Activated naive CD4-positive, alpha-beta T cell treated with anti-CD3 and anti-CD28 coated beads, Interleukin-2, amount 50 U/mL, for 72 hours (primary cell): ENCODE results near the gene TPRG1L. TPM values are rescaled to one million over a fixed set of nuclear protein-coding genes. Genes with fewer than 3 reads are reported as not detected.

Experiments used
- ATAC-seq, 2 donors: fragments of 150-1000 bp; cut with Tn5 transposase; 2 replicates each; pipeline ENCODE4 v1.10.0; 2021; ENCODE audit warnings: mild to moderate bottlenecking in 2 of 2, moderate library complexity in 2 of 2
- DNase-seq, 2 donors: peaks; one replicate each; pipeline ENCODE4 v3.0.0; 2021 to 2022; ENCODE audit warnings: low spot score in 2 of 2
- H3K27ac Mint-ChIP-seq, 2 donors: one replicate each; pipeline ENCODE4 v1.8.0; 2022; ENCODE audit warnings: mild to moderate bottlenecking in 2 of 2, mixed read lengths in 2 of 2
- H3K36me3 Mint-ChIP-seq, 2 donors: one replicate each; pipeline ENCODE4 v1.8.0; 2022; ENCODE audit warnings: mixed read lengths in 2 of 2
- H3K9me3 Mint-ChIP-seq, 2 donors: one replicate each; pipeline ENCODE4 v1.8.0; 2022; ENCODE audit warnings: mixed read lengths in 2 of 2
- total RNA-seq, 2 donors: library from RNA; stranded (reverse); gene quantifications; one replicate each; pipeline ENCODE4 v1.2.3, GENCODE V29; 2022

TPRG1L gene
- total RNA-seq, 2 donors from 2014 or later: 6.0 to 10.0 TPM

DNA sequence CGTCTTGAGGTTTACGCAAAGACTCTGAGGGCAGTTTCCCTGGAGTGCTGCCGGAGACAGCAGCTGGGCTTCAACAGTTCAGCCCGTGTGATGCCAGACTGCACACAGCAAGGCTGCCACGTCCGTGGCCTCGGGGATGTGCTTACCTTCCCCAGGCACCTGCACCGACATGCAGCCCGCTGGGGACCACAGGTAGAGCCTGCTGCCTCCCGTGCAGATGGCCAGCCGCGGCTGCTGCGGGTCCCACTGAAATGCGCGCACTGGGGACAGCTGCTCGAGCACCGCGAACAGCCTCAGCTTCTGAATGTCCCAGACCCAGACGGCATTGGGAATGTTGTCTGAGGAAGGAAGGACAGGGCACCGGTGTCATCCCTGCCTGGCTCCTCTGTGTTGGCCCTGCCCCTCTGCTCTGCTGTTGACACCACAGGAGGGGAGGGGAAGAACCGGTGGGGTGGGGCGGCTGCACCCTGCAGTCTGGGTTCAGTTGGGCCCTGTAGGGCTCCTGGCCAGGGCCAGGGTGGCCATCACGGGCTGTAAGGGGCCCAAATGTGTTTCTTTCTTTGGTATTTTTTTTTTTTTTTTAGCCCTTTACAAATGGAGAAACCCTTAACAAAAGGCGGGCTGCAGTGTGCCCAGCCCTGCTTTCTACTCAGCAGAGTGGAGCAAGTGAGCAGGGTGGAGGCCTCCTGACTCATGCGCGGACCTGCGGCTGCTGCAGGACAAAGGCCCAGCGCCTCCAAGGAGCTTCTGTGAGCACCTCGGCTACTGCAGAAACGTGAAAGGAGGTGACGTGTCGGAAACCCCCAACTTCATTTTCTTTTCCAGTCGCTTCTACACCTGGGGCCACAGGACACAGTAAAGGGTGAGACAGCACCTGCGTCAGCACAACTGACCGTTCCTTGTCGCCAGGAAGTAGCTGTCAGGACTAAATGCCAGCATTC, 6.8 kb downstream of the TPRG1L start:
- ATAC-seq: no peak
- Mint-ChIP-seq H3K36me3 (peaks cover 0 to 9% of the 10 kb centered on the region in 2 donors), H3K27ac (no peak overlapping the region), H3K9me3 (no peaks in the 10 kb centered on the region)
- DNase-seq: no peak

DNA sequence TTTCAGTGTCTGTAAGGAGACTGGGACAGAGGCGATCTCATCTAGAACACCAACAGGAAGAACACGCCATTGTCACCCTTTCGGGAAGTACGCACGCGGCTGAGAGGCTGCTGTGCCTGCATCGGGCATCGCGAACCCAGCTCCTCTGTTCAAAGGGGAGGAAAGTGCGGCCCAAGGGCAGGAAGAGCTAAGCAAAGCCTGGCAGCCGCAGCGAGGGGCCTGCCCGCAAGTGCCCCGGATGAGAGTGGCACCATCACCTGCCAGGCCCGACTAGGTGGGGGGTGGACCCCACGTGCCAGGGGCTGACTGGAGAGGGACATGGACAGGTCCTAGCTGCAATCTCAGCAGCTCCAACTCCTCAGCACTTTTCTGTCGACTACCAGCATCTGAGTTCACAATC, 7.5 kb downstream of the TPRG1L start:
- H3K9me3 Mint-ChIP-seq: no peaks in the 10 kb centered on the region
- H3K36me3 Mint-ChIP-seq: peaks cover 0 to 13% of the 10 kb centered on the region in 2 donors
- ATAC-seq (no peak), DNase-seq (no peak)
- no peak overlapping the region for H3K27ac Mint-ChIP-seq

DNA sequence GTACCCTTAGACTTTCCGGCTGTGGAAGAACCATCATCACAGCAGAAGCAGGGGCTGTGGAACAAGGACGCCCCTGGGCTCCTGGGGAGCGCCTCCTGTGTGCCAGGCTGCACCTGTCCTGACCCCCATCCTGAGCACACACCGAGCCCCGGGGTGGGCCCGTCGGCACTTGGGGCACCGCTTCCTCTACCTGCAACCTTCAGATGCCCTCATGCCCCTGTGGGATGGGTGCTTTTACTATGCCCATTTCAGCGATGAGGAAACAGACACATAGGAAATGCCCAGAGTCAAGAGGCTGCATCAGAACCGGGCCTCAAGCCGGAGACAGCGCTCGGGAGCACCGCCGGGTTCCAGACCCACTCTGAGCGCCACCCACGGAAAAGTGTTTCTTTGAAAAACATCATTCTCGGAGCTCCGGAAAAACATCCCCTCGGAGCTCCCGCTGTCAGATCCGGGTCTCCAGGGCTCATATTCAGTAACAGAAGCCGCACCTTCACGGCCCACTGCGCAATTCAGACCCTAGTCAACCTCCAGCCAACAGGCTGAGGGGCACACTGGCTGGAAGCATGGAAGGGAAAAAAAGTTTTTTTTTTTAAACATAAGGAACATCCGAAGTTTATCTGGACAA, 8.0 kb downstream of the TPRG1L start:
- no peak for ATAC-seq
- no peak for DNase-seq
- Mint-ChIP-seq H3K36me3 (peaks cover 0 to 13% of the 10 kb centered on the region in 2 donors), H3K9me3 (no peaks in the 10 kb centered on the region), H3K27ac (no peak overlapping the region)

DNA sequence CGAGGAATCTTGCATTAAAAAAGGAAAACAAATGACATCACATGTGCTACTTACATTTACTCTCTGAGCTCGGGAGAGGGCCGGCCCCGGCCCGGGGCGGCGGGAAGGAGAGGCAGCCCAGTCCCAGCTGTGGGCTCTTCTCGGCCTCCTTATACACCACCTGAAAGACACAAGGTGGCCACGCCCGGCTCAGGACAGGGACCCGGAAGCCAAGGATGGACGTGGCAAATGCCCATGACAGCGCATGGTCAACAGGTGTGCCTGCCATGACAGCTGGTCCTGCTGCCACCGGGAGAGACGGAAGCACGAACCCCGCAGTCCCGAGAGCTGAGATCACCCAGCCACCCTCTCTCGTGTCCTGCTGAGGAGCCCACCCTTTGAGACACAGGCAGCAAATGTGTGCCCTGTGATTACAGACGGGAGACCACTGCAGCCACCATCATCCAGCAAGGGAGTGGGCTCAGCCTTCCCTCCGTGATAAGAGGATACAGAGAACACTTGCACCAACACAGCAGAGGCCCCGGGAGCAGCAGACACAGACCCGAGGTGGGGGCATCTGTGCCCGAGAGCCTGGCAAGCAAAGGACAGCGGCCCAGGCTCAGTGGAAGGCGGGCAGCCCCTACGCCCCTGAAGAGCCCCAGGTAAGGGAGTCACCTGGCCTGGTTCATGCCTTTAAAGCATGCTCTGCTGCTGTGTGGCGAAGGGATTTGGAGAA, 8.7 kb downstream of the TPRG1L start:
- Mint-ChIP-seq H3K27ac (no peak overlapping the region), H3K9me3 (no peaks in the 10 kb centered on the region), H3K36me3 (peaks cover 0 to 13% of the 10 kb centered on the region in 2 donors)
- ATAC-seq: no peak
- DNase-seq: no peak

DNA sequence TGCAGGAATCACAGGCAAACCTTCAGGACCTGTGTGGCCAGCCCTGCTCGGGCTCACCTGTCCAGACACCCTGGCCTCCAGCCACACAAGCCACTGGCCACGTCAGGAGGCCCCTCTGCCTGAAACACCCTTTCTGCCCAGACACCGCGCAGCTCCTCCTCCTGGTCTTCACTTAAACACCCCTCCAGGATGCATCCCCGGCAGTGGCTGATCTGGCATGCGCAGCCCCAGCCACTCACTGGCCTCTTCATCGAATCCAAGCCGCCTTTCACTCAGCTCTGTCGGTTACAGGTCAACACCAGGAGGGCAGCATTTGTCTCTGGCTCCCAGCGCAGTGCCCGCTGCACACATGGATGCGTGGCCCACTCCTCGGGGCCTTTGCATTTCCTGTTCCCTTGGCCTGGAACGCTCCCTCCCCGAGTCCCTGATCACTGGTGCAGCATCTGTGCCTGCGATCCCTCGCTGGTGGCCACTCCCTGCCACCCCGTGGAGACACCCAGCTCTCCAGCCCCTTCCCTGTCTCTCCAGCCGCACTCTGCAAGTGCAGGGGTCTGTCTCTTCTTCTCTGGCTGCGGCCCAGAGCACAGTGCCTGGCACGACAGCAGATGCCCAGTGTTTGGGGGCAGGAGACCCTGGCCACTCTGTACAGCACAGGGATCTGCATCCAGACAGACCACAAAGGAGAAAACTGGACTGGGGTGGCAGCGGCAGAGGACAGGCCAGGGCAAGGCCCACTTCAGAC, 9.4 kb downstream of the TPRG1L start:
- no peak for ATAC-seq
- Mint-ChIP-seq H3K36me3 (peaks cover 0 to 13% of the 10 kb centered on the region in 2 donors), H3K9me3 (no peaks in the 10 kb centered on the region)

DNA sequence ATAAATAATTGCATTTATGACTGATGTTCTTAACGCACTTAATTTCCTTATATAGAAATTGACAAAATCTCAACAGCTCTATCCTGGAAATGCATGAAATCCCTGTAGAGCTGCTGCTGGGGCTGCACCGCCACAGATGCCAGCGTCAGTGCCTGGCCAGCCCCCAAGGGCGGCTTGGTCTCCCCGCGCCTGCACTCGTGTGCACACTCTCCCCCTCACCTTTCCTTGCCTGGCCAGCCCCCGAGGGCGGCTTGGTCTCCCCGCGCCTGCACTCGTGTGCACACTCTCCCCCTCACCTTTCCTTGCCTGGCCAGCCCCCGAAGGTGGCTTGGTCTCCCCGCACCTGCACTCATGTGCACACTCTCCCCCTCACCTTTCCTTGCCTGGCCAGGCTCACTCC, 11.3 kb downstream of the TPRG1L start:
- no peak overlapping the region for H3K27ac Mint-ChIP-seq
- ATAC-seq: no peak
- H3K36me3 Mint-ChIP-seq: peaks cover 0 to 8% of the 10 kb centered on the region in 2 donors
- H3K9me3 Mint-ChIP-seq: no peaks in the 10 kb centered on the region
- DNase-seq: no peak

More for the DNA sequence above, 9.4 kb downstream of the TPRG1L start:
- no peak overlapping the region for H3K27ac Mint-ChIP-seq
- DNase-seq: no peak

DNA sequence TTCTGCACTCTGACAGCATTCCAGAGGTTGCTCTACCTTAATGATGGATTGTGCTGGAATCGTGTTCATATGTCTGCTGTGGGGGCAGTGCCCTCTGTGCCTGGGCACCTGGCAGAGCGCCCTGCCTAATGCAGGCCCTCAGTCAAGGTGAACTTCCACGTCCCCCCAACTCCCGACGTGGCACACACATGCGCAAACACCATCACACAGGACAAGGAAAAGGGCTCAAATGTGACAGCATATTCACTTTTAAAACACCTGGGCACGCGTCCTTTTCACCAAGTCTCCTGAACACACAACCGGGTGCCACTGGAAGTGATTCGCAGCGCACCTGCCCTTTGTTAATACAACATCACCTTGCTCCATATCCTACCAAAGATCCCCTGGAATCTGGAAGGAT, 11.7 kb downstream of the TPRG1L start:
- DNase-seq (no peak), ATAC-seq (no peak)
- H3K27ac Mint-ChIP-seq: no peak overlapping the region
- H3K9me3 Mint-ChIP-seq: no peaks in the 10 kb centered on the region
- peaks cover 0 to 8% of the 10 kb centered on the region in 2 donors for H3K36me3 Mint-ChIP-seq

DNA sequence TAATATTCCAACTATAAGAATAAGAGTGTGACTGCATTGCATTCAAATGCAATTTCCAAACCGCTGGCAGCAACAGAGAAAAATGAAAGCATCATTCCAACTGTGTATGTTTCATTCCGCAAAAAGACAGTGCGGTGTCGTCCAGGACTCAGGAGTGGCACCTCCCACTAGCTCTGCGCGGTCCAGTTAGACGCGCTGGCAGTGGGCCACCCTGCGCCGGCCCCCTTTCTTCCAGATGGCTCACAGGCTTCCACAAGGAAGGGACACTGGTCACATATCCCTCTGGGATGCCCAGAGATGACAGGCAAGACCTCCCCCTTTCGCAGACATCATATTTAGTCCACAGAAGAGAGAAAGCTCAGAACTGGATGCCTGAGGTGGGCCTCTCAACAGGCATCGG, 13.2 kb downstream of the TPRG1L start:
- no peak for ATAC-seq
- Mint-ChIP-seq H3K9me3 (no peaks in the 10 kb centered on the region), H3K36me3 (peaks cover 0 to 8% of the 10 kb centered on the region in 2 donors), H3K27ac (no peak overlapping the region)
- DNase-seq: no peak

DNA sequence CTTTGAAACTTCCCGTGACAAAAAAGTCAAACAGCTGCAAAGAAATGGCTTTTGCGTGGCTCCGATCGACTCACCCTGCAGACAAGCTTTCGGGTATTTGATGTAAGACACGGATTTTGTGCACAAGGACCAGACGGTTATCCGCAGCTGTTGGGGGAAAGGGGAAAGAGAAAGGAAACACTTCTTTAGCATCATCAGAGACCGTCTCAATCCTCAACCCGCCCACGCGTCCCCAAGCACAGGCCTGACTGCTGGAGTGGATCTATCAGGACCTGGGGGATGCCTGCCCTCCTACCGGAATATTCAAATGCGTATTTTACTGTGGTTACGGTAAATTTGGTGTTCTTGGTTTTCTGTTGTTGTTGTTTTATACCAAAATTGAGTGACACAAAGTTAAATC, 13.9 kb downstream of the TPRG1L start:
- H3K9me3 Mint-ChIP-seq: no peaks in the 10 kb centered on the region
- no peak for ATAC-seq
- no peak for DNase-seq
- H3K36me3 Mint-ChIP-seq: peaks cover 0 to 8% of the 10 kb centered on the region in 2 donors
- no peak overlapping the region for H3K27ac Mint-ChIP-seq

DNA sequence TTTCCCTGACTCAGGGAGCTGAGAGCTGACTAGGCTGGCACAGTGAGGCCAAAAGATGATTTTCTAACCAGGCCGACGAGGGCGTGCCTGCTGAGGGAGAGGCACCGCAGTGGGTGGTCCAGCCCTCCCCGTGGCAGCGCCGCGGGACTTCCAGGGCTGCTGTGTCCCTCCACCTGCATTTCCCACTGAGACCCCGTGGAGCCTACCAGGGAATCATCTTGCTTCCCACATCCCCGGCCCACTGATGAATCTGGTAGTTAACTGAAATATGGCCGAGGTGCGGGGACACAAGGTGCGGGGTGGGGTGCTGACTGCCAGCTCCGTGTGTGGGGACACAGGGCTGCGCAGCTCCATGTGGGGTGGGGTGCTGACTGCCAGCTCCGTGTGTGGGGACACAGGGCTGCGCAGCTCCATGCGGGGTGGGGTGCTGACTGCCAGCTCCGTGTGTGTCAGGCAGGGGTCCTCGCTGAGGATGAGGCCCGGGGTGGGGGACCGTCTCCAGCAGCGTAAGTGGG, 14.6 kb downstream of the TPRG1L start:
- DNase-seq: no peak
- Mint-ChIP-seq H3K9me3 (no peaks in the 10 kb centered on the region), H3K27ac (no peak overlapping the region), H3K36me3 (peaks cover 0 to 8% of the 10 kb centered on the region in 2 donors)
- no peak for ATAC-seq

DNA sequence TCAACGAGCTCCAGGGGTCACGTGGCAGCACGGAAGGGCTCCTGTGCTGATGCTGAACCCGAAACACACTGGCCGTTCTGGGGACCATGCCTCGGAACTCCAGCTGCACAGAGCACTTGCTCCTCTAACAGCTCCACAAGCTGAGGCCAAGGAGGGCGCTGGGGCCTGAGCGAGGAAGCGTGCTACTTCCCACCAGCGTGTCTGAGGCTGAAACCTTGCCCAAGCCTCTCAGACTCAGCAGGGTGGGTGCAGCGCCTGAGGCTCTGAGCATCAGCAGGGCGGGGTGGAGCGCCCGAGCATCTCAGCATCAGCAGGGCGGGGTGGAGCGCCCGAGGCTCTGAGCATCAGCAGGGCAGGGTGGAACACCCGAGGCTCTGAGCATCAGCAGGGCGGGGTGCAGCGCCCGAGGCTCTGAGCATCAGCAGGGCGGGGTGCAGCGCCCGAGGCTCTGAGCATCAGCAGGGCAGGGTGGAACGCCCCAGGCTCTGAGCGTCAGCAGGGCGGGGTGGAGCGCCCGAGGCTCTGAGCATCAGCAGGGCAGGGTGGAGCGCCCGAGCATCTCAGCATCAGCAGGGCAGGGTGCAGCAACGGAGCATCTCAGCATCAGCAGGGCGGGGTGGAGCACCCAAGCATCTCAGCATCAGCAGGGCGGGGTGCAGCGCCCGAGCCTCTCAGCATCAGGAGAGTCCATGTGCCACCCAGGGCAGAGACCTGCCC, 15.5 kb downstream of the TPRG1L start:
- Mint-ChIP-seq H3K27ac (no peak overlapping the region), H3K36me3 (peaks cover 0 to 8% of the 10 kb centered on the region in 2 donors), H3K9me3 (no peaks in the 10 kb centered on the region)
- no peak for DNase-seq
- ATAC-seq: no peak

DNA sequence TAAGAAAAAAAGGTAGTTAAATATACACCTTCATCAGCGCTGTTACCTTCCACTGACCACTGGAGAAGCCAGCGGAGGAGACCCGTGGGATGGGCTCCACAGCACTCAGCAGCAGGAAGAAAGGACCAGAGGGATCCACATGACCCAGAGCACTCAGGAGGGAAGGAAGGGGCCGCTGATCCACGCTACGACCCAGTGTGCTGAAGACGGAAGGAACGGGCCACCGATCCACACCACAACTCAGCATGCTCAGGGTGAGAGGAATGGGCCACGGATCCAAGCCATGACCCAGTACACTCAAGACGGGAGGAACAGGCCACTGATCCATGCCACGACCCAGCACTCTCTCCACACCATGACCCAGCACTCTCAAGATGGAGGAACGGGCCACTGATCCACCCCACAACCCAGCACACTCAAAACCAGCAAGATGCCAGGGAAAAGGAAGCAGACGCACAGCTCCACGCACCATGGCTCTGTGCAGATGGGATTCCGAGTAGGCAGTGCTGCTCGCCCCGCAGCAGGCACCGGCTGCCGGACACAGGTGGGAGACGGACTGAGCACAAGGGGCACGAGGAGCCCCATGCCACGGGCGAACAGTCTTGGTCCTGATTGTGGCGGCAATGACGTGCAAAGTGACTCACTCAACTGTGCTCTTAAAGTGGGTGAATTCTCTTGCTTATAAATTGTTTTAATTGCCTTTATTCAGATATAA, 16.4 kb downstream of the TPRG1L start:
- Mint-ChIP-seq H3K36me3 (peaks cover 0 to 8% of the 10 kb centered on the region in 2 donors), H3K27ac (peak overlapping the region in 1 of 2 donors; percentile 50), H3K9me3 (no peaks in the 10 kb centered on the region)
- ATAC-seq (no peak), DNase-seq (no peak)

DNA sequence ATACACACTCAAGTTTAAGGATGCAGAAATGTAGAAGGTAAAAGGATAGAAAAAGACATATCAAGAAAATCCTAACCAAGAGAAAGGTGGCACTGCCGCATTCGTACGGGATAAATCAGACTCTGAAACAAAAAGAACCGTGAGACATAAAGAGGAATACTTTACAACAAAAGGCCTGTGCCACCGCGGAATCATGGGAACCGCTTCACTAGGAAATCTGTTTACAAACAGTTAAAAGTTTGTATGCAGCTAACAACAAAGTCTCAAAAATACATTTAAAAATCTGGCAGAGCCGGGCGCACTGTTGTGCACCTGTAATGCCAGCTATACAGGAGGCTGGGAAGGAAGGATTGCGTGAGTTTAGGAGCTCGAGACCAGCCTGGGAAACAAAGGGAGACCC, 17.0 kb downstream of the TPRG1L start:
- no peak for DNase-seq
- H3K9me3 Mint-ChIP-seq: no peaks in the 10 kb centered on the region
- peaks cover 0 to 2% of the 10 kb centered on the region in 2 donors for H3K36me3 Mint-ChIP-seq
- ATAC-seq: no peak
- H3K27ac Mint-ChIP-seq: no peak overlapping the region

DNA sequence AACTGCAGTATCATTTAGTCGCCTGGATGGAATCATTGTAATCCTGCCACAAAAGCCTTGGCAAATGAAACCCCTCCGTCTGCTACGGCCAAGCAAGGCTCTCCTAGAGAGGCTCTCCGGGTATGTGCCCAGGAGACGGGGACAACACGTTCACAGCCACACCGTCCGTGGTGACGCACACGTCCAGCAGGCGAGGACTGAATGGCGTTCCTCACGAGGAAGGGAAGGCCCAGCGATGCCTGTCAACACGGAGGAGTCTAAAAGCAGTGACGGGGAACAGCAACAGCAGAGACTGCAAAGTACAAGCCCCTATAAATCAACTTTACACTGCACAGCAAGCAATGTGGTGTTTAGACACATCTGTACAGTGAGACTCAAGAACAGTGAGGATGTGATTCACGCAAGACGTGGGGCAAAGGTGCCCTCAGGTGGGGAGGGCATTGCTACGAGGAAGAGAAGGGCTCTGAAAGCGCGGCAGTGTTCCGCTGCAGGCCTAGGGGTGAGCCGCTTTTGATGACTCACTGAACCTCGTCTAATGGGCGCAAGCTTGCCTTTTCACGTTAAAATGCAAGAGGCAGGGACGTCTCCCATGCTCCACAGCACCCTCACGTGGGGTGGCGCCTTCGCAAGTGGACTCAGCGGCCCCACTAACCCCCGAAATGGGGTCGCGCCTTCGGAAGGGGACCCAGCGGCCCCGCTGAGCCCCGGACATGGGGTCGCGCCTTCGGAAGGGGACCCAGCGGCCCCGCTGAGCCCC, 18.3 kb downstream of the TPRG1L start:
- Mint-ChIP-seq H3K36me3 (no peaks in the 10 kb centered on the region), H3K9me3 (no peaks in the 10 kb centered on the region), H3K27ac (no peak overlapping the region)
- DNase-seq (no peak), ATAC-seq (no peak)

DNA sequence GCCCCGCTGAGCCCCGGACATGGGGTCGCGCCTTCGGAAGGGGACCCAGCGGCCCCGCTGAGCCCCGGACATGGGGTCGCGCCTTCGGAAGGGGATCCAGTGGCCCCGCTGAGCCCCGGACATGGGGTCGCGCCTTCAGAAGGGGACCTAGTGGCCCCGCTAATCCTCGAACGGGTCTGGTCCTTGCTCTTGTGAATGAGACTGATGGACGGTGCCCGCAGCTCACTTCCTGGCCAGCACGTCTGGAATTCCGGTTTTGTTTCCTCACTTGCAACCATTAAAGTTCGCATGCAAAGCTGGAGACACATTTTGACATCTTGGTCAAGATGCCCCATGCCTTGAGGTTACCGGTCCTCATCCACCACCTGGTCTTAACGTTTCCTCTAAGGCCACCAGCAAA, 19.5 kb downstream of the TPRG1L start:
- Mint-ChIP-seq H3K27ac (no peak overlapping the region), H3K36me3 (no peaks in the 10 kb centered on the region), H3K9me3 (no peaks in the 10 kb centered on the region)
- ATAC-seq (no peak), DNase-seq (no peak)
